OCI-LY1 (cell line): ENCODE results near the gene THAP4.

Source experiments
- H2AFZ ChIP-seq: fragments of 200-600 bp; sonication (generic), shearing (Covaris generic); 2 replicates; pipeline ENCODE4 v1.6.0; 2014; ENCODE audit warnings: antibody characterized with exemption, mild to moderate bottlenecking, low read length
- H3F3A ChIP-seq: fragments of 200-600 bp; sonication (generic), shearing (Covaris generic); 2 replicates; pipeline ENCODE4 v1.6.0; 2014; ENCODE audit warnings: mild to moderate bottlenecking, antibody characterized with exemption, low read length, moderate library complexity; ENCODE audit not compliant: insufficient read depth
- H3K27ac ChIP-seq: fragments of 200-600 bp; sonication (generic); 2 replicates; pipeline ENCODE4 v1.5.1; 2014; ENCODE audit warnings: low read length, mixed run types, mild to moderate bottlenecking, low read depth; ENCODE audit not compliant: poor library complexity, severe bottlenecking
- H3K27me3 ChIP-seq: fragments of 200-600 bp; sonication (generic); 2 replicates; pipeline ENCODE4 v1.6.0; 2014; ENCODE audit warnings: antibody characterized with exemption, mild to moderate bottlenecking, low read length, moderate library complexity; ENCODE audit not compliant: insufficient read depth
- H3K36me3 ChIP-seq: fragments of 200-600 bp; sonication (generic); 2 replicates; pipeline ENCODE4 v1.6.1; 2014; ENCODE audit warnings: mild to moderate bottlenecking, antibody characterized with exemption, low read length, moderate library complexity, mixed read lengths; ENCODE audit not compliant: insufficient read depth
- H3K4me1 ChIP-seq: fragments of 200-600 bp; sonication (generic); 2 replicates; pipeline ENCODE4 v1.5.1; 2014; ENCODE audit warnings: mild to moderate bottlenecking, low read length, moderate library complexity; ENCODE audit not compliant: insufficient read depth, severe bottlenecking
- H3K4me2 ChIP-seq: fragments of 200-600 bp; sonication (generic), shearing (Covaris generic); 2 replicates; pipeline ENCODE4 v1.6.1; 2014; ENCODE audit warnings: low read length
- H3K4me3 ChIP-seq: fragments of 200-600 bp; sonication (generic); 2 replicates; pipeline ENCODE4 v1.5.1; 2014; ENCODE audit warnings: low read length, low read depth, mild to moderate bottlenecking, mixed read lengths; ENCODE audit not compliant: poor library complexity, severe bottlenecking
- H3K79me2 ChIP-seq: fragments of 200-600 bp; shearing (Covaris generic); 2 replicates; pipeline ENCODE4 v1.6.1; 2016; ENCODE audit warnings: mixed run types, low read length, mixed read lengths; ENCODE audit not compliant: insufficient read depth
- H3K9ac ChIP-seq: fragments of 200-600 bp; sonication (generic), shearing (Covaris generic); 2 replicates; pipeline ENCODE4 v1.6.1; 2014; ENCODE audit warnings: mild to moderate bottlenecking, low read length, mixed read lengths
- H3K9me2 ChIP-seq: fragments of 200-600 bp; sonication (generic), shearing (Covaris generic); 2 replicates; pipeline ENCODE4 v1.6.1; 2014; ENCODE audit warnings: low read depth, mild to moderate bottlenecking, low read length, mixed read lengths
- H3K9me3 ChIP-seq: fragments of 200-600 bp; shearing (Covaris generic); 2 replicates; pipeline ENCODE4 v1.6.1; 2014; ENCODE audit warnings: low read length, mixed read lengths
- H4K20me1 ChIP-seq: fragments of 200-600 bp; sonication (generic), shearing (Covaris generic); 2 replicates; pipeline ENCODE4 v1.6.0; 2016; ENCODE audit warnings: mild to moderate bottlenecking, low read length; ENCODE audit not compliant: insufficient read depth
- CTCF ChIP-seq: fragments of 200-600 bp; sonication (generic), shearing (Covaris generic); IDR thresholded peaks from 2 replicates; pipeline ENCODE4 v1.5.1; 2017; ENCODE audit warnings: mild to moderate bottlenecking, antibody characterized with exemption, low read length, moderate library complexity, mixed read lengths
- EZH2 ChIP-seq: fragments of 200-600 bp; sonication (generic), shearing (Covaris generic); IDR thresholded peaks from 2 replicates; pipeline ENCODE4 v1.8.0; 2017; ENCODE audit warnings: borderline replicate concordance, mixed run types, mild to moderate bottlenecking, antibody characterized with exemption, low read length, moderate library complexity, mixed read lengths

THAP4 gene

DNA sequence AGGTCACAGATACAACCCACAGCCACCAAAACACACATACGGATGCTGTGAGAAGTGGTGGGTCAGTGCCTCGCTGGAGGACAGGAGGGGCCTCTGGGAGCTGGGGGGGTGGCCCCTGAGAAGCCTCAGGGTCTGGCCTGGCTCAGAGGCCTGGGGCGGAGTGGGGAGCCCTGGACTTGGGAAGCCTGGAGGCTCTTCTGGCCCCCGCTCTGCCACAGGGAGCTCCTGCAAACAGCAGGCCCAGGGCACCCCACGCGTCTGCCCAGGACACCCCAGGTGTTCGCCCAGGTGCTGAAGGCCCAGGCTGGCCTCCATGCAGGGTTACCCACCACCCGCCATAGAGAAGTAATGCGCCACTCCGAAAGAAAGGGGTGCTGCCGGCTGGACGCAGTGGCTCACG, 25.9 kb downstream of the THAP4 start:
- Histone ChIP-seq H4K20me1 (no peaks in the 10 kb centered on the region), H3K9ac (peak overlapping the region; percentile 60; the same call in 1 of the 2 replicates)

GRCh38 chr2:241609859-241610793, 26.8 kb downstream of the THAP4 start:
- peak overlapping the region; percentile 92 for H3K4me2 ChIP-seq

More for the DNA sequence above, 25.9 kb downstream of the THAP4 start:
- Histone ChIP-seq H3K9me3 (no peaks in the 10 kb centered on the region), H3K4me1 (peaks cover 14% of the 10 kb centered on the region), H3K27ac (no peak overlapping the region), H3K79me2 (no peaks in the 10 kb centered on the region), H3K9me2 (no peaks in the 10 kb centered on the region), H3K4me3 (no peak overlapping the region), H3K27me3 (no peaks in the 10 kb centered on the region), H3K36me3 (peaks cover 4% of the 10 kb centered on the region), H3K4me2 (peak overlapping the region; percentile 74), H2AFZ (no peak overlapping the region), H3F3A (no peaks in the 10 kb centered on the region)
- TF ChIP-seq CTCF (no peak), EZH2 (no peak)

DNA sequence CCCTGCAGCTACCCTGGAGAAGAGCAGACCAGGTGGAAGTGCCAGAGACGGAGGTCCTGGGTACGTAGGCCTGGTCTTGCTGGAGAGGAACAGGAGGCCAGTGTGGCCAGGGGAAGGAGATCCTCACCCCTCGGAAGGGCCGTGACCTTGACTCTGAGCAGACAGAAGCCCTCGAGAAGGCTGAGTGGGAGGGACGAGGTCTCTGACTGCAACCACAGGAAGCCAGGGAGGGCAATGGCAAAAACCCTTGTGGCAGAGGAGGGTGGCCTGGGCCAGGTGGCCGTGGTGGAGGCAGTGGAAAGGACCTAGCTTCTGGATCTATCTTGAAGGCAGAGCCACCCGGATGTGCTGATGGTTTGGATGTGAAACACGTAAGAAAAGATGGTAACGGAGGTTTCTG, 28.1 kb downstream of the THAP4 start:
- no peak overlapping the region for H3K9ac ChIP-seq
- no peaks in the 10 kb centered on the region for H3K9me3 ChIP-seq
- H3K4me2 ChIP-seq, result no peak overlapping the region
- no peak overlapping the region for H2AFZ ChIP-seq
- no peak for TF ChIP-seq EZH2
- TF ChIP-seq CTCF, result no peak
- H3K4me1 ChIP-seq, result peaks cover 14% of the 10 kb centered on the region
- peaks cover 19% of the 10 kb centered on the region for H3K36me3 ChIP-seq
- no peaks in the 10 kb centered on the region for H3F3A ChIP-seq
- H3K27ac ChIP-seq, result no peak overlapping the region
- H4K20me1 ChIP-seq, result no peaks in the 10 kb centered on the region
- no peaks in the 10 kb centered on the region for H3K79me2 ChIP-seq
- no peaks in the 10 kb centered on the region for H3K27me3 ChIP-seq
- no peak overlapping the region for H3K4me3 ChIP-seq
- H3K9me2 ChIP-seq, result no peaks in the 10 kb centered on the region

More at GRCh38 chr2:241609859-241610793, 26.8 kb downstream of the THAP4 start:
- H3K36me3 ChIP-seq, result peaks cover 13% of the 10 kb centered on the region
- no peaks in the 10 kb centered on the region for H3K9me2 ChIP-seq
- H3K27ac ChIP-seq, result peak overlapping the region; percentile 14
- peak overlapping the region; percentile 74 for H3K9ac ChIP-seq
- peaks cover 14% of the 10 kb centered on the region for H3K4me1 ChIP-seq
- H2AFZ ChIP-seq, result no peak overlapping the region
- H4K20me1 ChIP-seq, result no peaks in the 10 kb centered on the region
- H3K9me3 ChIP-seq, result no peaks in the 10 kb centered on the region
- H3F3A ChIP-seq, result no peaks in the 10 kb centered on the region
- H3K79me2 ChIP-seq, result no peaks in the 10 kb centered on the region
- H3K4me3 ChIP-seq, result peak overlapping the region; percentile 69
- H3K27me3 ChIP-seq, result no peaks in the 10 kb centered on the region
- TF ChIP-seq EZH2 (no peak), CTCF (peak; percentile 61)
